ENCODE results near the gene HS3ST3B1. TPM values are rescaled to one million over a fixed set of nuclear protein-coding genes. Genes with fewer than 3 reads are reported as not detected.

HS3ST3B1 gene
- total RNA-seq, 1 experiment from 2014 or later: 22.3 TPM

DNA sequence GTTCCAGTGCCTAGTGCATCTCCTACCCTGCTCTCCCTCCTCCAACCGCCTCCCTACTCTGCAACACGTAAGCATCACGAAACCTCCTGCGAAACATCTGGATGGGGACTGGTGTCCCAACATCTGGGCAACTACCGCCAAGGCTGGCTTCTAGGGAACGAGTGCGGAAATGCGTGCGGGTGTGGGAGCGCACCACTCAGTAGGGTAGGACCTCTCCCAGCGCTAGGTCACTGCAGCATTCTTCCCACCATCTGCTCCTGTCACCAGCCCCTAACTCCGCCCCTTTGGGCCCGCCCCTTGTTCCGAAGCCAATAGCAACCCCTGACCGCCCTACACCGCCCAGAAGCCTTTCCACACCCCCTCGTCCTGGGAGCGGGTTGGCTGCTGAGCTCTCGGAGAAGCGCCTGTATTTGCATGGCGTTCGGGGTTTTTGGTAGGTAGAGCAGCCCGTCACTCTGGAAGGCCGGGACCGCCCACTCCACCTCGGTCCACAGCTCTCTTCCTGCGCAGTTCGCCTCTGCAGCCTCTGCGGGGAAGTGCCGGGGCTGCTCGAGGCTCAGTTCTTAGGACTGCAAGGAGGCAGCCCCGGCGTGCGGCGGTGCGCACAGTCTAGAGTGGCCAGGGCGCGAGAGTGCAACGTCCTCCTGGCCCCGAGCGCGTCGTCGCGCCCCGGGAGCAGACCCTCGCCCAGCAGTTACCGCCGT, at the start of gene HS3ST3B1 (continued):
- TF ChIP-seq, protein P1, sequence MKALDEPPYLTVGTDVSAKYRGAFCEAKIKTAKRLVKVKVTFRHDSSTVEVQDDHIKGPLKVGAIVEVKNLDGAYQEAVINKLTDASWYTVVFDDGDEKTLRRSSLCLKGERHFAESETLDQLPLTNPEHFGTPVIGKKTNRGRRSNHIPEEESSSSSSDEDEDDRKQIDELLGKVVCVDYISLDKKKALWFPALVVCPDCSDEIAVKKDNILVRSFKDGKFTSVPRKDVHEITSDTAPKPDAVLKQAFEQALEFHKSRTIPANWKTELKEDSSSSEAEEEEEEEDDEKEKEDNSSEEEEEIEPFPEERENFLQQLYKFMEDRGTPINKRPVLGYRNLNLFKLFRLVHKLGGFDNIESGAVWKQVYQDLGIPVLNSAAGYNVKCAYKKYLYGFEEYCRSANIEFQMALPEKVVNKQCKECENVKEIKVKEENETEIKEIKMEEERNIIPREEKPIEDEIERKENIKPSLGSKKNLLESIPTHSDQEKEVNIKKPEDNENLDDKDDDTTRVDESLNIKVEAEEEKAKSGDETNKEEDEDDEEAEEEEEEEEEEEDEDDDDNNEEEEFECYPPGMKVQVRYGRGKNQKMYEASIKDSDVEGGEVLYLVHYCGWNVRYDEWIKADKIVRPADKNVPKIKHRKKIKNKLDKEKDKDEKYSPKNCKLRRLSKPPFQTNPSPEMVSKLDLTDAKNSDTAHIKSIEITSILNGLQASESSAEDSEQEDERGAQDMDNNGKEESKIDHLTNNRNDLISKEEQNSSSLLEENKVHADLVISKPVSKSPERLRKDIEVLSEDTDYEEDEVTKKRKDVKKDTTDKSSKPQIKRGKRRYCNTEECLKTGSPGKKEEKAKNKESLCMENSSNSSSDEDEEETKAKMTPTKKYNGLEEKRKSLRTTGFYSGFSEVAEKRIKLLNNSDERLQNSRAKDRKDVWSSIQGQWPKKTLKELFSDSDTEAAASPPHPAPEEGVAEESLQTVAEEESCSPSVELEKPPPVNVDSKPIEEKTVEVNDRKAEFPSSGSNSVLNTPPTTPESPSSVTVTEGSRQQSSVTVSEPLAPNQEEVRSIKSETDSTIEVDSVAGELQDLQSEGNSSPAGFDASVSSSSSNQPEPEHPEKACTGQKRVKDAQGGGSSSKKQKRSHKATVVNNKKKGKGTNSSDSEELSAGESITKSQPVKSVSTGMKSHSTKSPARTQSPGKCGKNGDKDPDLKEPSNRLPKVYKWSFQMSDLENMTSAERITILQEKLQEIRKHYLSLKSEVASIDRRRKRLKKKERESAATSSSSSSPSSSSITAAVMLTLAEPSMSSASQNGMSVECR (CRISPR knock-in tag; IDR thresholded peaks at IDR 0.05; ENCODE audit: borderline replicate concordance): 0 out of 2 replicates have a peak, but pooled peaks have one; percentile 83
- no peak for TF ChIP-seq ZNF263 (CRISPR knock-in tag; IDR thresholded peaks at IDR 0.05; ENCODE audit: low read depth)
- TF ChIP-seq CBFB (CRISPR knock-in tag; IDR thresholded peaks at IDR 0.05; ENCODE audit: low read depth): no peak
- TF ChIP-seq ZNF423 (CRISPR knock-in tag; IDR thresholded peaks at IDR 0.05): no peak
- TF ChIP-seq NFYB (CRISPR knock-in tag; conservative IDR thresholded peaks at IDR 0.05; ENCODE audit: low read depth): peak; percentile 77
- 0 out of 2 replicates have a peak, but pooled peaks have one; percentile 21 for TF ChIP-seq GABPB1 (CRISPR knock-in tag; IDR thresholded peaks at IDR 0.05)
- no peak for TF ChIP-seq AR (CRISPR knock-in tag; IDR thresholded peaks at IDR 0.05)
- TF ChIP-seq ZNF532 (CRISPR knock-in tag; IDR thresholded peaks at IDR 0.05; ENCODE audit: borderline replicate concordance): no peak
- TF ChIP-seq, protein P2, sequence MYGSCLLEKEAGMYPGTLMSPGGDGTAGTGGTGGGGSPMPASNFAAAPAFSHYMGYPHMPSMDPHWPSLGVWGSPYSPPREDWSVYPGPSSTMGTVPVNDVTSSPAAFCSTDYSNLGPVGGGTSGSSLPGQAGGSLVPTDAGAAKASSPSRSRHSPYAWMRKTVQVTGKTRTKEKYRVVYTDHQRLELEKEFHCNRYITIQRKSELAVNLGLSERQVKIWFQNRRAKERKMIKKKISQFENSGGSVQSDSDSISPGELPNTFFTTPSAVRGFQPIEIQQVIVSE (CRISPR knock-in tag; IDR thresholded peaks at IDR 0.05; ENCODE audit: borderline replicate concordance): no peak
- TF ChIP-seq USF1 (CRISPR knock-in tag; IDR thresholded peaks at IDR 0.05): no peak
- TF ChIP-seq ELF4 (CRISPR knock-in tag; IDR thresholded peaks at IDR 0.05; ENCODE audit: low read depth): no peak
- TF ChIP-seq ZNF121 (CRISPR knock-in tag; IDR thresholded peaks at IDR 0.05): no peak
- TF ChIP-seq JUN (CRISPR knock-in tag; IDR thresholded peaks at IDR 0.05): no peak
- TF ChIP-seq RELA (CRISPR knock-in tag; IDR thresholded peaks at IDR 0.05; ENCODE audit: borderline replicate concordance): no peak; the same call in 1 of the 2 replicates
- TF ChIP-seq ZNF138 (CRISPR knock-in tag; conservative IDR thresholded peaks at IDR 0.05): no peak
- no peak for TF ChIP-seq FOXK1 (CRISPR knock-in tag; IDR thresholded peaks at IDR 0.05)
- no peak for TF ChIP-seq TP53 (CRISPR knock-in tag; IDR thresholded peaks at IDR 0.05)
- TF ChIP-seq, protein P3, sequence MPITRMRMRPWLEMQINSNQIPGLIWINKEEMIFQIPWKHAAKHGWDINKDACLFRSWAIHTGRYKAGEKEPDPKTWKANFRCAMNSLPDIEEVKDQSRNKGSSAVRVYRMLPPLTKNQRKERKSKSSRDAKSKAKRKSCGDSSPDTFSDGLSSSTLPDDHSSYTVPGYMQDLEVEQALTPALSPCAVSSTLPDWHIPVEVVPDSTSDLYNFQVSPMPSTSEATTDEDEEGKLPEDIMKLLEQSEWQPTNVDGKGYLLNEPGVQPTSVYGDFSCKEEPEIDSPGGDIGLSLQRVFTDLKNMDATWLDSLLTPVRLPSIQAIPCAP (CRISPR knock-in tag; IDR thresholded peaks at IDR 0.05): no peak
- TF ChIP-seq CREB1 (CRISPR knock-in tag; IDR thresholded peaks at IDR 0.05): 0 out of 2 replicates have a peak, but pooled peaks have one; percentile 9
- no peak for TF ChIP-seq ATF1 (CRISPR knock-in tag; IDR thresholded peaks at IDR 0.05)
- TF ChIP-seq, protein P4, sequence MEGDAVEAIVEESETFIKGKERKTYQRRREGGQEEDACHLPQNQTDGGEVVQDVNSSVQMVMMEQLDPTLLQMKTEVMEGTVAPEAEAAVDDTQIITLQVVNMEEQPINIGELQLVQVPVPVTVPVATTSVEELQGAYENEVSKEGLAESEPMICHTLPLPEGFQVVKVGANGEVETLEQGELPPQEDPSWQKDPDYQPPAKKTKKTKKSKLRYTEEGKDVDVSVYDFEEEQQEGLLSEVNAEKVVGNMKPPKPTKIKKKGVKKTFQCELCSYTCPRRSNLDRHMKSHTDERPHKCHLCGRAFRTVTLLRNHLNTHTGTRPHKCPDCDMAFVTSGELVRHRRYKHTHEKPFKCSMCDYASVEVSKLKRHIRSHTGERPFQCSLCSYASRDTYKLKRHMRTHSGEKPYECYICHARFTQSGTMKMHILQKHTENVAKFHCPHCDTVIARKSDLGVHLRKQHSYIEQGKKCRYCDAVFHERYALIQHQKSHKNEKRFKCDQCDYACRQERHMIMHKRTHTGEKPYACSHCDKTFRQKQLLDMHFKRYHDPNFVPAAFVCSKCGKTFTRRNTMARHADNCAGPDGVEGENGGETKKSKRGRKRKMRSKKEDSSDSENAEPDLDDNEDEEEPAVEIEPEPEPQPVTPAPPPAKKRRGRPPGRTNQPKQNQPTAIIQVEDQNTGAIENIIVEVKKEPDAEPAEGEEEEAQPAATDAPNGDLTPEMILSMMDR (IDR thresholded peaks at IDR 0.05): no peak
- TF ChIP-seq TEAD1 (CRISPR knock-in tag; IDR thresholded peaks at IDR 0.05): no peak

Data from WTC11 (cell line).